HepG2 (cell line): Measurements from ENCODE around the gene GLRX5. TPM values are rescaled to one million over a fixed set of nuclear protein-coding genes. Genes with fewer than 3 reads are reported as not detected.

Source experiments
- CBX1 ChIP-seq: IDR thresholded peaks from one replicate; pipeline ENCODE4 v1.6.1; 2016; ENCODE audit warnings: antibody characterized with exemption, low read depth
- ERF ChIP-seq: IDR thresholded peaks from 2 replicates; pipeline ENCODE4 v1.6.1; 2018; ENCODE audit warnings: missing biosample characterization, missing genetic modification reagents
- KAT7 ChIP-seq: IDR thresholded peaks from 2 replicates; pipeline ENCODE4 v1.6.1; 2018; ENCODE audit warnings: borderline replicate concordance, missing compliant biosample characterization
- NFE2 ChIP-seq: sonication (generic); formaldehyde crosslinking; IDR thresholded peaks from 2 replicates; pipeline ENCODE4 v1.4.0; 2020; ENCODE audit warnings: missing genetic modification reagents
- NR2F6 ChIP-seq, 2 experiments: IDR thresholded peaks; 2 replicates each; pipeline ENCODE4 v1.6.1; 2016; ENCODE audit warnings: antibody characterized with exemption in 1 of 2, mild to moderate bottlenecking in 1 of 2
- PHF5A ChIP-seq: IDR thresholded peaks from one replicate; pipeline ENCODE4 v1.6.1; 2018; ENCODE audit warnings: low read depth, missing genetic modification reagents; ENCODE audit not compliant: unreplicated experiment
- RXRB ChIP-seq: IDR thresholded peaks from 2 replicates; pipeline ENCODE4 v1.6.1; 2016; ENCODE audit warnings: borderline replicate concordance, missing genetic modification reagents, missing compliant biosample characterization
- SALL1 ChIP-seq: sonication (generic); formaldehyde crosslinking; IDR thresholded peaks from 2 replicates; pipeline ENCODE4 v1.8.0; 2022; ENCODE audit warnings: mild to moderate bottlenecking, missing genetic modification reagents
- STAT5B ChIP-seq: sonication (generic); formaldehyde crosslinking; IDR thresholded peaks from 2 replicates; pipeline ENCODE4 v1.4.0; 2020; ENCODE audit warnings: missing genetic modification reagents
- WIZ ChIP-seq: sonication (generic); formaldehyde crosslinking; IDR thresholded peaks from 2 replicates; pipeline ENCODE4 v1.5.1; 2020; ENCODE audit warnings: mild to moderate bottlenecking, missing genetic modification reagents
- polyA plus RNA-seq, 8 experiments: library from polyadenylated mRNA; depleted of rRNA in 3 of 8; stranded (reverse) in 7 of 8; unstranded in 1 of 8; fragments of >200 nt; fragmentation: Illumina TruSeq in 4 of 8; extraction: Trizol in 4 of 8; gene quantifications; 2 replicates each; pipeline versions ENCODE4 v1.2.1 to v1.2.3, GENCODE V29; 2011 to 2016; ENCODE audit warnings: low read depth in 4 of 8, missing spikeins in 1 of 8, mixed read lengths in 1 of 8; ENCODE audit not compliant: insufficient read depth in 1 of 8
- total RNA-seq, 5 experiments: library from RNA; depleted of rRNA; stranded (reverse); fragments of >200 nt; fragmentation: Illumina TruSeq; extraction: Trizol; gene quantifications; 2 replicates each; pipeline ENCODE4 v1.2.3, GENCODE V29; 2016; ENCODE audit warnings: low read depth in 1 of 5
- TF ChIP-seq, protein P1 (sequence below): sonication (generic); formaldehyde crosslinking; IDR thresholded peaks from 2 replicates; pipeline ENCODE4 v1.4.0; 2020; ENCODE audit warnings: mild to moderate bottlenecking, missing genetic modification reagents, borderline replicate concordance
- TF ChIP-seq, protein P2 (sequence below): sonication (generic); formaldehyde crosslinking; IDR thresholded peaks from 2 replicates; pipeline ENCODE4 v1.4.0; 2020; ENCODE audit warnings: low read depth, missing genetic modification reagents
- TF ChIP-seq, protein P3 (sequence below): sonication (generic); formaldehyde crosslinking; IDR thresholded peaks from 2 replicates; pipeline ENCODE4 v1.5.1; 2020; ENCODE audit warnings: missing genetic modification reagents, mild to moderate bottlenecking, borderline replicate concordance
- TF ChIP-seq, protein P4 (sequence below): sonication (generic); formaldehyde crosslinking; IDR thresholded peaks from 2 replicates; pipeline ENCODE4 v1.4.0; 2020; ENCODE audit warnings: missing genetic modification reagents

The GLRX5 gene
- total and polyA plus RNA-seq, 2 of the 13 experiments (the other 11 are each of a cell fraction or from before 2014, with no cell fraction given) = 122 to 146 TPM

DNA sequence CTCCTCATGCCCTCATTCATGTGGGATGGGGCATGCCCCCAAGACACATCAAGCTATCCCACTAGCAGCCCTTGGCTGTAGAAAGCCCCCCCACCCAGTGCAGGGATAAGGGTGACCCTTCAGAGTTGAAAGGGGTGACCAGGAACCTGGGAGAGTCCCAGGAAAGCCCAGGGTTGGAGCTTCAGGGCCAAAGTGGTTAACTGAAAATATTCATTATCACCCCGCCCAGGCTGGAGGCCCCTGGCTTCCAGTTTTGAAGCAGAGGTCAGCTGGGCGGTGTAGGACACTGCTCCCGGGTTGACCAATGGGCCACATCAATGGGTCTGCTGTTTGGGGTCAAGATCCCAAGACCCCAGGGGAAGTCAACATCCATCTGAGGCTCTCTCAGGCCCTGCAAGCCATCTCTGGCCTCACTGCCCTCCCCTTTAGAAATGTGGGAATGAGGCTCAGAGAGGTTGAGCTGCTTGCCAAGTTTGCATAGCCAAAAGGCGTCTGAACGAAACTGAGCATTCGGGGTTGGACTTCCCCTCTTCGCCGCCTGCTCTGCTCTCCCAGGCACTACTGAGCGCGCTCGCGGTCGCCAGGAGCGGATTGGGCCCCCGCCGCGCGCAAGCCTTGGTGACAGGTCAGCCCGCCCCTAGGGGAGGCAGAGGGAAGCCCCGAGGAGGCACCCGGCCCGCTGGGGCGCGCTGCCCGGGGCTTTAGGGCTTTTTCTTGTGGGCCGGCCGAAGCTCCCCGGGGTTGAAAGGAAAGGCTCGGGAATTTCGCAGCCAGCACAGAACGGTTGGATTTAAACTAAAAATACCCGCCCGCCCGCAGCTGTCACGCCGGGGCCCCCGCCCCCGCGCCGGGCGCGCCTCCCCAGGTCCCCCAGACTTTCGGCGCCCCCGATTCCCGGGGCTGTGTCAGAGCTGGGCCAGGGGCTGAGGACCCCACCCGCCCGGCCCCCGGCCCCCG is 19.0 kb upstream of the GLRX5 start (continued):
- TF ChIP-seq, protein P1, sequence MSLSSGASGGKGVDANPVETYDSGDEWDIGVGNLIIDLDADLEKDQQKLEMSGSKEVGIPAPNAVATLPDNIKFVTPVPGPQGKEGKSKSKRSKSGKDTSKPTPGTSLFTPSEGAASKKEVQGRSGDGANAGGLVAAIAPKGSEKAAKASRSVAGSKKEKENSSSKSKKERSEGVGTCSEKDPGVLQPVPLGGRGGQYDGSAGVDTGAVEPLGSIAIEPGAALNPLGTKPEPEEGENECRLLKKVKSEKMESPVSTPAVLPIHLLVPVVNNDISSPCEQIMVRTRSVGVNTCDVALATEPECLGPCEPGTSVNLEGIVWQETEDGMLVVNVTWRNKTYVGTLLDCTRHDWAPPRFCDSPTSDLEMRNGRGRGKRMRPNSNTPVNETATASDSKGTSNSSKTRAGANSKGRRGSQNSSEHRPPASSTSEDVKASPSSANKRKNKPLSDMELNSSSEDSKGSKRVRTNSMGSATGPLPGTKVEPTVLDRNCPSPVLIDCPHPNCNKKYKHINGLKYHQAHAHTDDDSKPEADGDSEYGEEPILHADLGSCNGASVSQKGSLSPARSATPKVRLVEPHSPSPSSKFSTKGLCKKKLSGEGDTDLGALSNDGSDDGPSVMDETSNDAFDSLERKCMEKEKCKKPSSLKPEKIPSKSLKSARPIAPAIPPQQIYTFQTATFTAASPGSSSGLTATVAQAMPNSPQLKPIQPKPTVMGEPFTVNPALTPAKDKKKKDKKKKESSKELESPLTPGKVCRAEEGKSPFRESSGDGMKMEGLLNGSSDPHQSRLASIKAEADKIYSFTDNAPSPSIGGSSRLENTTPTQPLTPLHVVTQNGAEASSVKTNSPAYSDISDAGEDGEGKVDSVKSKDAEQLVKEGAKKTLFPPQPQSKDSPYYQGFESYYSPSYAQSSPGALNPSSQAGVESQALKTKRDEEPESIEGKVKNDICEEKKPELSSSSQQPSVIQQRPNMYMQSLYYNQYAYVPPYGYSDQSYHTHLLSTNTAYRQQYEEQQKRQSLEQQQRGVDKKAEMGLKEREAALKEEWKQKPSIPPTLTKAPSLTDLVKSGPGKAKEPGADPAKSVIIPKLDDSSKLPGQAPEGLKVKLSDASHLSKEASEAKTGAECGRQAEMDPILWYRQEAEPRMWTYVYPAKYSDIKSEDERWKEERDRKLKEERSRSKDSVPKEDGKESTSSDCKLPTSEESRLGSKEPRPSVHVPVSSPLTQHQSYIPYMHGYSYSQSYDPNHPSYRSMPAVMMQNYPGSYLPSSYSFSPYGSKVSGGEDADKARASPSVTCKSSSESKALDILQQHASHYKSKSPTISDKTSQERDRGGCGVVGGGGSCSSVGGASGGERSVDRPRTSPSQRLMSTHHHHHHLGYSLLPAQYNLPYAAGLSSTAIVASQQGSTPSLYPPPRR (CRISPR knock-in tag) = peak; percentile 55; the same call in 1 of the 2 replicates
- TF ChIP-seq, protein P2, sequence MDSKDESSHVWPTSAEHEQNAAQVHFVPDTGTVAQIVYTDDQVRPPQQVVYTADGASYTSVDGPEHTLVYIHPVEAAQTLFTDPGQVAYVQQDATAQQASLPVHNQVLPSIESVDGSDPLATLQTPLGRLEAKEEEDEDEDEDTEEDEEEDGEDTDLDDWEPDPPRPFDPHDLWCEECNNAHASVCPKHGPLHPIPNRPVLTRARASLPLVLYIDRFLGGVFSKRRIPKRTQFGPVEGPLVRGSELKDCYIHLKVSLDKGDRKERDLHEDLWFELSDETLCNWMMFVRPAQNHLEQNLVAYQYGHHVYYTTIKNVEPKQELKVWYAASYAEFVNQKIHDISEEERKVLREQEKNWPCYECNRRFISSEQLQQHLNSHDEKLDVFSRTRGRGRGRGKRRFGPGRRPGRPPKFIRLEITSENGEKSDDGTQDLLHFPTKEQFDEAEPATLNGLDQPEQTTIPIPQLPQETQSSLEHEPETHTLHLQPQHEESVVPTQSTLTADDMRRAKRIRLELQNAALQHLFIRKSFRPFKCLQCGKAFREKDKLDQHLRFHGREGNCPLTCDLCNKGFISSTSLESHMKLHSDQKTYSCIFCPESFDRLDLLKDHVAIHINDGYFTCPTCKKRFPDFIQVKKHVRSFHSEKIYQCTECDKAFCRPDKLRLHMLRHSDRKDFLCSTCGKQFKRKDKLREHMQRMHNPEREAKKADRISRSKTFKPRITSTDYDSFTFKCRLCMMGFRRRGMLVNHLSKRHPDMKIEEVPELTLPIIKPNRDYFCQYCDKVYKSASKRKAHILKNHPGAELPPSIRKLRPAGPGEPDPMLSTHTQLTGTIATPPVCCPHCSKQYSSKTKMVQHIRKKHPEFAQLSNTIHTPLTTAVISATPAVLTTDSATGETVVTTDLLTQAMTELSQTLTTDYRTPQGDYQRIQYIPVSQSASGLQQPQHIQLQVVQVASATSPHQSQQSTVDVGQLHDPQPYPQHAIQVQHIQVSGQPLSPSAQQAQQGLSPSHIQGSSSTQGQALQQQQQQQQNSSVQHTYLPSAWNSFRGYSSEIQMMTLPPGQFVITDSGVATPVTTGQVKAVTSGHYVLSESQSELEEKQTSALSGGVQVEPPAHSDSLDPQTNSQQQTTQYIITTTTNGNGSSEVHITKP (CRISPR knock-in tag) = no peak
- TF ChIP-seq PHF5A (CRISPR knock-in tag) = no peak
- 0 out of 2 replicates have a peak, but pooled peaks have one; percentile 8 for TF ChIP-seq ERF
- TF ChIP-seq SALL1 (CRISPR knock-in tag) = peak; percentile 26; the same call in 1 of the 2 replicates
- no peak for TF ChIP-seq NFE2 (CRISPR knock-in tag)
- TF ChIP-seq RXRB (CRISPR knock-in tag) = peak; percentile 40; the same call in 1 of the 2 replicates
- no peak for TF ChIP-seq STAT5B (CRISPR knock-in tag)
- no peak for TF ChIP-seq WIZ
- no peak for TF ChIP-seq CBX1
- TF ChIP-seq NR2F6 (IDR thresholded peaks at IDR 0.05) = peak; percentile 69
- peak; percentile 70 for TF ChIP-seq NR2F6 (CRISPR knock-in tag; IDR thresholded peaks at IDR 0.05)
- TF ChIP-seq, protein P3, sequence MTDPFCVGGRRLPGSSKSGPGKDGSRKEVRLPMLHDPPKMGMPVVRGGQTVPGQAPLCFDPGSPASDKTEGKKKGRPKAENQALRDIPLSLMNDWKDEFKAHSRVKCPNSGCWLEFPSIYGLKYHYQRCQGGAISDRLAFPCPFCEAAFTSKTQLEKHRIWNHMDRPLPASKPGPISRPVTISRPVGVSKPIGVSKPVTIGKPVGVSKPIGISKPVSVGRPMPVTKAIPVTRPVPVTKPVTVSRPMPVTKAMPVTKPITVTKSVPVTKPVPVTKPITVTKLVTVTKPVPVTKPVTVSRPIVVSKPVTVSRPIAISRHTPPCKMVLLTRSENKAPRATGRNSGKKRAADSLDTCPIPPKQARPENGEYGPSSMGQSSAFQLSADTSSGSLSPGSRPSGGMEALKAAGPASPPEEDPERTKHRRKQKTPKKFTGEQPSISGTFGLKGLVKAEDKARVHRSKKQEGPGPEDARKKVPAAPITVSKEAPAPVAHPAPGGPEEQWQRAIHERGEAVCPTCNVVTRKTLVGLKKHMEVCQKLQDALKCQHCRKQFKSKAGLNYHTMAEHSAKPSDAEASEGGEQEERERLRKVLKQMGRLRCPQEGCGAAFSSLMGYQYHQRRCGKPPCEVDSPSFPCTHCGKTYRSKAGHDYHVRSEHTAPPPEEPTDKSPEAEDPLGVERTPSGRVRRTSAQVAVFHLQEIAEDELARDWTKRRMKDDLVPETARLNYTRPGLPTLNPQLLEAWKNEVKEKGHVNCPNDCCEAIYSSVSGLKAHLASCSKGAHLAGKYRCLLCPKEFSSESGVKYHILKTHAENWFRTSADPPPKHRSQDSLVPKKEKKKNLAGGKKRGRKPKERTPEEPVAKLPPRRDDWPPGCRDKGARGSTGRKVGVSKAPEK (CRISPR knock-in tag) = no peak
- TF ChIP-seq, protein P4, sequence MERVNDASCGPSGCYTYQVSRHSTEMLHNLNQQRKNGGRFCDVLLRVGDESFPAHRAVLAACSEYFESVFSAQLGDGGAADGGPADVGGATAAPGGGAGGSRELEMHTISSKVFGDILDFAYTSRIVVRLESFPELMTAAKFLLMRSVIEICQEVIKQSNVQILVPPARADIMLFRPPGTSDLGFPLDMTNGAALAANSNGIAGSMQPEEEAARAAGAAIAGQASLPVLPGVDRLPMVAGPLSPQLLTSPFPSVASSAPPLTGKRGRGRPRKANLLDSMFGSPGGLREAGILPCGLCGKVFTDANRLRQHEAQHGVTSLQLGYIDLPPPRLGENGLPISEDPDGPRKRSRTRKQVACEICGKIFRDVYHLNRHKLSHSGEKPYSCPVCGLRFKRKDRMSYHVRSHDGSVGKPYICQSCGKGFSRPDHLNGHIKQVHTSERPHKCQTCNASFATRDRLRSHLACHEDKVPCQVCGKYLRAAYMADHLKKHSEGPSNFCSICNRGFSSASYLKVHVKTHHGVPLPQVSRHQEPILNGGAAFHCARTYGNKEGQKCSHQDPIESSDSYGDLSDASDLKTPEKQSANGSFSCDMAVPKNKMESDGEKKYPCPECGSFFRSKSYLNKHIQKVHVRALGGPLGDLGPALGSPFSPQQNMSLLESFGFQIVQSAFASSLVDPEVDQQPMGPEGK (CRISPR knock-in tag) = peak; percentile 83
- TF ChIP-seq KAT7 (CRISPR knock-in tag) = peak; percentile 23; the same call in 1 of the 2 replicates
